H1 (cell line): ENCODE results near the gene STARD8. TPM values are rescaled to one million over a fixed set of nuclear protein-coding genes. Genes with fewer than 3 reads are reported as not detected.

Source experiments
- ATF3 ChIP-seq: IDR thresholded peaks from 2 replicates; pipeline ENCODE4 v1.6.1; 2011; ENCODE audit warnings: low read depth, mild to moderate bottlenecking, low read length; ENCODE audit not compliant: insufficient read depth
- BRCA1 ChIP-seq: IDR thresholded peaks from 2 replicates; pipeline ENCODE4 v1.6.1; 2012; ENCODE audit warnings: low read depth, low read length, improper control_type of control experiment
- CEBPB ChIP-seq: IDR thresholded peaks from 2 replicates; pipeline ENCODE4 v1.6.1; 2012; ENCODE audit warnings: low read depth, low read length
- CHD7 ChIP-seq: fragments of 300-600 bp; sonication (generic); IDR thresholded peaks from 2 replicates; pipeline ENCODE4 v1.7.1; 2012; ENCODE audit warnings: low read length, moderate library complexity, mild to moderate bottlenecking, inconsistent platforms; ENCODE audit not compliant: insufficient replicate concordance
- EP300 ChIP-seq, 2 experiments: IDR thresholded peaks; 1 replicate in 1 of 2; 2 replicates in 1 of 2; pipeline ENCODE4 v1.6.1; 2011 to 2012; ENCODE audit warnings: low read depth in 2 of 2, low read length in 2 of 2, mild to moderate bottlenecking in 2 of 2, borderline replicate concordance in 1 of 2, inconsistent platforms in 1 of 2, moderate library complexity in 1 of 2
- KDM5A ChIP-seq: fragments of 200-600 bp; IDR thresholded peaks from 2 replicates; pipeline ENCODE4 v1.7.1; 2012; ENCODE audit warnings: mild to moderate bottlenecking, low read length, inconsistent platforms, mixed read lengths
- POLR2AphosphoS5 ChIP-seq: IDR thresholded peaks from 2 replicates; pipeline ENCODE4 v1.6.1; 2011; ENCODE audit warnings: low read depth, low read length
- RAD21 ChIP-seq, 2 experiments: IDR thresholded peaks in 1 of 2; conservative IDR thresholded peaks in 1 of 2; 2 replicates each; pipeline ENCODE4 v1.6.1; 2011; ENCODE audit warnings: low read depth in 2 of 2, low read length in 2 of 2, improper control_type of control experiment in 1 of 2, inconsistent platforms in 1 of 2, mild to moderate bottlenecking in 1 of 2, moderate library complexity in 1 of 2
- SIRT6 ChIP-seq: IDR thresholded peaks from one replicate; pipeline ENCODE4 v1.7.1; 2012; ENCODE audit warnings: low read length, inconsistent platforms
- SP2 ChIP-seq: IDR thresholded peaks from 2 replicates; pipeline ENCODE4 v1.6.1; 2012; ENCODE audit warnings: mild to moderate bottlenecking, low read length, inconsistent platforms
- TEAD4 ChIP-seq: IDR thresholded peaks from 2 replicates; pipeline ENCODE4 v1.6.1; 2012; ENCODE audit warnings: low read depth, low read length, inconsistent platforms, mixed read lengths
- ZNF274 ChIP-seq: IDR thresholded peaks from 2 replicates; pipeline ENCODE4 v1.7.0; 2012; ENCODE audit warnings: low read length, borderline replicate concordance; ENCODE audit errors: extremely low read depth
- polyA plus RNA-seq, 7 experiments: library from polyadenylated mRNA; depleted of rRNA in 3 of 7; stranded (reverse) in 5 of 7; unstranded in 2 of 7; fragments of >200 nt in 5 of 7; fragments of 200-250 nt in 2 of 7; gene quantifications; 1 replicate in 5 of 7; 2 replicates in 1 of 7; 4 replicates in 1 of 7; pipeline versions ENCODE4 v1.2.1 to v1.2.3, GENCODE V29; 2011 to 2013; ENCODE audit warnings: missing spikeins in 2 of 7, mixed read lengths in 2 of 7
- total RNA-seq: library from RNA; stranded (reverse); fragmentation: NEBNext Ultra II Directional; extraction: Animal tissue kit (Norgen Biotek cat#: 25700); gene quantifications from 2 replicates; pipeline ENCODE4 v1.2.1, GENCODE V29; 2021

The STARD8 gene
- total and polyA plus RNA-seq, 2 of the 8 experiments (the other 6 are each of a cell fraction or from before 2014, with no cell fraction given), result 1.8 to 3.8 TPM

- TF ChIP-seq CHD7 (no peak), SP2 (no peak), EP300 (IDR thresholded peaks at IDR 0.05; ENCODE audit: borderline replicate concordance in 1 of 2, low read depth in 2 of 2, low read length in 2 of 2) (no peak), TEAD4 (no peak), BRCA1 (no peak), SIRT6 (no peak), ZNF274 (no peak), ATF3 (no peak), POLR2AphosphoS5 (no peak), CEBPB (no peak), KDM5A (no peak), RAD21 (IDR thresholded peaks at IDR 0.05 in 1 of 2, conservative IDR thresholded peaks at IDR 0.05 in 1 of 2; ENCODE audit: low read depth in 2 of 2, low read length in 2 of 2) (no peak)
Measured at GRCh38 chrX:68633981-68634380, 13.5 kb upstream of the STARD8 start (continued).
